Panc1 (cell line): ENCODE data around the gene STX19.

Source experiments
- POLR2AphosphoS5 ChIP-seq: IDR thresholded peaks from 2 replicates; pipeline ENCODE4 v1.6.1; 2012; ENCODE audit warnings: mild to moderate bottlenecking, low read depth, low read length, moderate library complexity
- TCF7L2 ChIP-seq: IDR thresholded peaks from 2 replicates; pipeline ENCODE4 v1.6.1; 2011; ENCODE audit warnings: mild to moderate bottlenecking, low read depth, low read length, inconsistent platforms
- TF ChIP-seq, protein P1 (sequence below): fragments of 450-650 bp; IDR thresholded peaks from 2 replicates; pipeline ENCODE4 v1.5.1; 2017; ENCODE audit warnings: mild to moderate bottlenecking
- TF ChIP-seq, protein P2 (sequence below), 2 experiments: IDR thresholded peaks; 2 replicates each; pipeline ENCODE4 v1.6.1; 2011 to 2012; ENCODE audit warnings: low read depth in 2 of 2, control low read depth in 1 of 2, low read length in 1 of 2, mild to moderate bottlenecking in 1 of 2, moderate library complexity in 1 of 2; ENCODE audit not compliant: insufficient read depth in 1 of 2

DNA sequence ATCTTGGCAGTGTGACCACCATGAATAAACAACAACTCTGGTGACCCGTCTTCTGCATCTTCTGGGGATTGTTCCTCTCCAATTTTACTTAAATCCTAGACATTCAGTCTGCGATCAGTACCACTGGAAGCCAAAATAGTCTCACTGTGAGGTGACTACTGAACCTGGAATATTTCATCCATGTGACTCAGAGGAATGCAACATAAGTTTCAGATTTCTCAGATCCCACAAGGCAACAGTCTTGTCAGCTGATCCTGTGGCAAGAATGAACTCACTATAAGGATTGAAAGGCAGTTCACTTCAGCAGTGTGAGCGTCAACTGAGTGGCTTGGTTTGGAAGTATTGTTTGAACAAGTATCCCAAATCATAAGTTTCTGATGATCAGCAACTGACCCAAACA lies 47.7 kb upstream of the STX19 start:
- TF ChIP-seq POLR2AphosphoS5, result no peak
- TF ChIP-seq, protein P1, sequence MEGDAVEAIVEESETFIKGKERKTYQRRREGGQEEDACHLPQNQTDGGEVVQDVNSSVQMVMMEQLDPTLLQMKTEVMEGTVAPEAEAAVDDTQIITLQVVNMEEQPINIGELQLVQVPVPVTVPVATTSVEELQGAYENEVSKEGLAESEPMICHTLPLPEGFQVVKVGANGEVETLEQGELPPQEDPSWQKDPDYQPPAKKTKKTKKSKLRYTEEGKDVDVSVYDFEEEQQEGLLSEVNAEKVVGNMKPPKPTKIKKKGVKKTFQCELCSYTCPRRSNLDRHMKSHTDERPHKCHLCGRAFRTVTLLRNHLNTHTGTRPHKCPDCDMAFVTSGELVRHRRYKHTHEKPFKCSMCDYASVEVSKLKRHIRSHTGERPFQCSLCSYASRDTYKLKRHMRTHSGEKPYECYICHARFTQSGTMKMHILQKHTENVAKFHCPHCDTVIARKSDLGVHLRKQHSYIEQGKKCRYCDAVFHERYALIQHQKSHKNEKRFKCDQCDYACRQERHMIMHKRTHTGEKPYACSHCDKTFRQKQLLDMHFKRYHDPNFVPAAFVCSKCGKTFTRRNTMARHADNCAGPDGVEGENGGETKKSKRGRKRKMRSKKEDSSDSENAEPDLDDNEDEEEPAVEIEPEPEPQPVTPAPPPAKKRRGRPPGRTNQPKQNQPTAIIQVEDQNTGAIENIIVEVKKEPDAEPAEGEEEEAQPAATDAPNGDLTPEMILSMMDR, result no peak
- no peak for TF ChIP-seq TCF7L2
- TF ChIP-seq, protein P2, sequence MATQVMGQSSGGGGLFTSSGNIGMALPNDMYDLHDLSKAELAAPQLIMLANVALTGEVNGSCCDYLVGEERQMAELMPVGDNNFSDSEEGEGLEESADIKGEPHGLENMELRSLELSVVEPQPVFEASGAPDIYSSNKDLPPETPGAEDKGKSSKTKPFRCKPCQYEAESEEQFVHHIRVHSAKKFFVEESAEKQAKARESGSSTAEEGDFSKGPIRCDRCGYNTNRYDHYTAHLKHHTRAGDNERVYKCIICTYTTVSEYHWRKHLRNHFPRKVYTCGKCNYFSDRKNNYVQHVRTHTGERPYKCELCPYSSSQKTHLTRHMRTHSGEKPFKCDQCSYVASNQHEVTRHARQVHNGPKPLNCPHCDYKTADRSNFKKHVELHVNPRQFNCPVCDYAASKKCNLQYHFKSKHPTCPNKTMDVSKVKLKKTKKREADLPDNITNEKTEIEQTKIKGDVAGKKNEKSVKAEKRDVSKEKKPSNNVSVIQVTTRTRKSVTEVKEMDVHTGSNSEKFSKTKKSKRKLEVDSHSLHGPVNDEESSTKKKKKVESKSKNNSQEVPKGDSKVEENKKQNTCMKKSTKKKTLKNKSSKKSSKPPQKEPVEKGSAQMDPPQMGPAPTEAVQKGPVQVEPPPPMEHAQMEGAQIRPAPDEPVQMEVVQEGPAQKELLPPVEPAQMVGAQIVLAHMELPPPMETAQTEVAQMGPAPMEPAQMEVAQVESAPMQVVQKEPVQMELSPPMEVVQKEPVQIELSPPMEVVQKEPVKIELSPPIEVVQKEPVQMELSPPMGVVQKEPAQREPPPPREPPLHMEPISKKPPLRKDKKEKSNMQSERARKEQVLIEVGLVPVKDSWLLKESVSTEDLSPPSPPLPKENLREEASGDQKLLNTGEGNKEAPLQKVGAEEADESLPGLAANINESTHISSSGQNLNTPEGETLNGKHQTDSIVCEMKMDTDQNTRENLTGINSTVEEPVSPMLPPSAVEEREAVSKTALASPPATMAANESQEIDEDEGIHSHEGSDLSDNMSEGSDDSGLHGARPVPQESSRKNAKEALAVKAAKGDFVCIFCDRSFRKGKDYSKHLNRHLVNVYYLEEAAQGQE (IDR thresholded peaks at IDR 0.05; ENCODE audit: insufficient read depth in 1 of 2, low read depth in 2 of 2, low read length in 1 of 2), result no peak
